DOHH2 (cell line): ENCODE data around the gene KHNYN.

ENCODE experiments used
- H3F3A ChIP-seq: fragments of 200-600 bp; sonication (generic), shearing (Covaris generic); 2 replicates; pipeline ENCODE4 v1.6.0; 2016; ENCODE audit warnings: antibody characterized with exemption, mild to moderate bottlenecking; ENCODE audit not compliant: control insufficient read depth, insufficient read depth
- H3K27ac ChIP-seq: fragments of 200-600 bp; sonication (generic); 2 replicates; pipeline ENCODE4 v1.5.1; 2014; ENCODE audit warnings: low read depth, mild to moderate bottlenecking, low read length, moderate library complexity
- H3K27me3 ChIP-seq: fragments of 200-600 bp; sonication (generic); 2 replicates; pipeline ENCODE4 v1.6.1; 2014; ENCODE audit warnings: mild to moderate bottlenecking, low read length, mixed read lengths; ENCODE audit not compliant: control insufficient read depth
- H3K36me3 ChIP-seq: fragments of 200-600 bp; sonication (generic); 2 replicates; pipeline ENCODE4 v1.6.1; 2014; ENCODE audit warnings: mild to moderate bottlenecking, low read length, moderate library complexity, mixed read lengths; ENCODE audit not compliant: control insufficient read depth
- H3K4me1 ChIP-seq: fragments of 200-600 bp; sonication (generic); 2 replicates; pipeline ENCODE4 v1.6.1; 2014; ENCODE audit warnings: mild to moderate bottlenecking, low read length, mixed read lengths; ENCODE audit not compliant: control insufficient read depth
- H3K4me2 ChIP-seq: fragments of 200-600 bp; sonication (generic); 2 replicates; pipeline ENCODE4 v1.6.0; 2014; ENCODE audit warnings: mild to moderate bottlenecking, low read length, moderate library complexity
- H3K4me3 ChIP-seq: fragments of 200-600 bp; sonication (generic); 2 replicates; pipeline ENCODE4 v1.5.1; 2014; ENCODE audit warnings: mild to moderate bottlenecking, low read length, mixed read lengths
- H3K79me2 ChIP-seq: fragments of 200-600 bp; sonication (generic); 2 replicates; pipeline ENCODE4 v1.6.1; 2014; ENCODE audit warnings: mild to moderate bottlenecking, low read length, mixed read lengths; ENCODE audit not compliant: control insufficient read depth
- H3K9me2 ChIP-seq: fragments of 200-600 bp; sonication (generic); replicated peaks from 2 replicates; pipeline ENCODE4 v1.6.1; 2014; ENCODE audit warnings: mild to moderate bottlenecking, low read length, mixed read lengths; ENCODE audit not compliant: control insufficient read depth
- H3K9me3 ChIP-seq: fragments of 200-600 bp; sonication (generic); 2 replicates; pipeline ENCODE4 v1.6.1; 2014; ENCODE audit warnings: antibody characterized with exemption, low read length, mixed read lengths; ENCODE audit not compliant: control insufficient read depth, insufficient read depth
- H4K20me1 ChIP-seq: fragments of 200-600 bp; sonication (generic); 2 replicates; pipeline ENCODE4 v1.6.0; 2014; ENCODE audit warnings: low read depth, mild to moderate bottlenecking, antibody characterized with exemption, low read length, moderate library complexity; ENCODE audit not compliant: control insufficient read depth, insufficient read depth
- CTCF ChIP-seq: fragments of 200-600 bp; sonication (generic); IDR thresholded peaks from one replicate; pipeline ENCODE4 v1.5.1; 2014; ENCODE audit warnings: antibody characterized with exemption, mild to moderate bottlenecking, low read depth, low read length; ENCODE audit not compliant: poor library complexity, severe bottlenecking
- EZH2phosphoT487 ChIP-seq: fragments of 200-600 bp; sonication (generic); IDR thresholded peaks from 2 replicates; pipeline ENCODE4 v1.6.1; 2017; ENCODE audit warnings: borderline replicate concordance, mild to moderate bottlenecking, antibody characterized with exemption, low read length, moderate library complexity, mixed read lengths

The KHNYN gene

GRCh38 chr14:24439257-24439656, 9.5 kb downstream of the KHNYN start:
- H3K27me3 ChIP-seq, result no peaks in the 10 kb centered on the region
- no peak for TF ChIP-seq EZH2phosphoT487
- no peak for TF ChIP-seq CTCF
- no peak overlapping the region for H3K4me2 ChIP-seq
- H3K27ac ChIP-seq, result no peak overlapping the region
- no peak overlapping the region for H3K4me3 ChIP-seq
- H4K20me1 ChIP-seq, result no peaks in the 10 kb centered on the region
- H3K4me1 ChIP-seq, result peaks cover 47% of the 10 kb centered on the region
- peaks cover 60% of the 10 kb centered on the region for H3K36me3 ChIP-seq
- no peaks in the 10 kb centered on the region for H3K9me3 ChIP-seq
- no peaks in the 10 kb centered on the region for H3K9me2 ChIP-seq
- peaks cover 3% of the 10 kb centered on the region; the same call in 1 of the 2 replicates for H3F3A ChIP-seq
- peaks cover 34% of the 10 kb centered on the region for H3K79me2 ChIP-seq

- peaks cover 47% of the 10 kb centered on the region for H3K4me1 ChIP-seq
- H3K9me2 ChIP-seq, result no peaks in the 10 kb centered on the region
- H3F3A ChIP-seq, result peaks cover 3% of the 10 kb centered on the region; the same call in 1 of the 2 replicates
- no peaks in the 10 kb centered on the region for H3K27me3 ChIP-seq
- no peaks in the 10 kb centered on the region for H3K9me3 ChIP-seq
- H4K20me1 ChIP-seq, result no peaks in the 10 kb centered on the region
- H3K36me3 ChIP-seq, result peaks cover 60% of the 10 kb centered on the region
- H3K4me2 ChIP-seq, result 0 out of 2 replicates have a peak overlapping the region, but pooled peaks have one; percentile 89
- no peak overlapping the region for H3K27ac ChIP-seq
- TF ChIP-seq EZH2phosphoT487 (no peak), CTCF (no peak)
- H3K4me3 ChIP-seq, result no peak overlapping the region
- H3K79me2 ChIP-seq, result peaks cover 34% of the 10 kb centered on the region
Observed at GRCh38 chr14:24439830-24440605, 10.3 kb downstream of the KHNYN start.

GRCh38 chr14:24440606-24441399, 11.0 kb downstream of the KHNYN start:
- Histone ChIP-seq H3K9me3 (no peaks in the 10 kb centered on the region), H3K27me3 (no peaks in the 10 kb centered on the region), H3K4me2 (peak overlapping the region; percentile 89), H4K20me1 (no peaks in the 10 kb centered on the region), H3K4me3 (peak overlapping the region; percentile 99), H3F3A (peaks cover 3% of the 10 kb centered on the region; the same call in 1 of the 2 replicates), H3K36me3 (peaks cover 60% of the 10 kb centered on the region), H3K27ac (no peak overlapping the region), H3K4me1 (peaks cover 46% of the 10 kb centered on the region), H3K9me2 (no peaks in the 10 kb centered on the region), H3K79me2 (peaks cover 34% of the 10 kb centered on the region)
- TF ChIP-seq EZH2phosphoT487 (no peak), CTCF (no peak)
